Neural crest cell (in vitro differentiated cells): ENCODE data around the gene GPBAR1. TPM values are rescaled to one million over a fixed set of nuclear protein-coding genes. Genes with fewer than 3 reads are reported as not detected.

Experiments
- DNase-seq: peaks from one replicate; pipeline ENCODE4 v3.0.0; 2021; ENCODE audit warnings: low read depth, mixed read lengths, low spot score
- H3K27ac Mint-ChIP-seq: one replicate; pipeline ENCODE4 v1.8.0; 2021; ENCODE audit warnings: mild to moderate bottlenecking, mixed read lengths; ENCODE audit not compliant: unreplicated experiment
- H3K27me3 Mint-ChIP-seq: 2 replicates; pipeline ENCODE4 v1.8.0; 2021; ENCODE audit warnings: low read depth, mild to moderate bottlenecking, mixed read lengths
- H3K36me3 Mint-ChIP-seq: 2 replicates; pipeline ENCODE4 v1.8.0; 2021; ENCODE audit warnings: low read depth, mild to moderate bottlenecking, mixed read lengths
- H3K4me1 Mint-ChIP-seq: 2 replicates; pipeline ENCODE4 v1.8.0; 2021; ENCODE audit warnings: mixed read lengths
- H3K4me3 Mint-ChIP-seq: one replicate; pipeline ENCODE4 v1.8.0; 2021; ENCODE audit warnings: mild to moderate bottlenecking, mixed read lengths
- H3K9me3 Mint-ChIP-seq: 2 replicates; pipeline ENCODE4 v1.8.0; 2021; ENCODE audit warnings: mixed read lengths
- total RNA-seq: library from RNA; stranded (reverse); gene quantifications from 2 replicates; pipeline ENCODE4 v1.2.1, GENCODE V29; 2021
- TF ChIP-seq, protein P1 (sequence below): fragments of 200-600 bp; sonication (generic); conservative IDR thresholded peaks from 2 replicates; pipeline ENCODE4 v1.5.0; 2021; ENCODE audit warnings: antibody characterized with exemption, mild to moderate bottlenecking

Gene GPBAR1
- total RNA-seq, 1 donor from 2014 or later = 0.14 TPM

DNA sequence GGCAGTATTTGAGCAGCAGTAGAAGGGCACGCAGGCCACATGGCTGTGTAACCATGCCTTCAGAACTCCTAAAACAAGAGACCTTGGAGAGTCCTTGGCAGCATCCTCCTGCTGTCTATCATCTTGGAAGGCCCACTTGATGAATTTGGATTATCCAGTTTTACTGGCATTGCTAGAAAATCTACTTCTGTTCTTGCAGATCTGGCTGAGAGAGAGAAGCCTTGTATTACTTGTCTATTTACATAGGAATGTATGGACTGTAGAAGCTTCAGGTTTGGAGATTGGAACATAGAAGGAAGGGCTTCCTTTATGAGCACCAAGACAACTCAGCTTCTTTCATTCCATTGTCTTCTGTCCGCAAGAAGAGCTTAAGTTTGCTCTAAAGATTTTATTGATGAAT is 16.1 kb upstream of the GPBAR1 start:
- Mint-ChIP-seq H3K4me1 (no peaks in the 10 kb centered on the region), H3K9me3 (no peaks in the 10 kb centered on the region), H3K27ac (no peak overlapping the region), H3K27me3 (no peaks in the 10 kb centered on the region), H3K4me3 (no peak overlapping the region), H3K36me3 (peaks cover 7% of the 10 kb centered on the region)
- no peak for DNase-seq
- TF ChIP-seq, protein P1, sequence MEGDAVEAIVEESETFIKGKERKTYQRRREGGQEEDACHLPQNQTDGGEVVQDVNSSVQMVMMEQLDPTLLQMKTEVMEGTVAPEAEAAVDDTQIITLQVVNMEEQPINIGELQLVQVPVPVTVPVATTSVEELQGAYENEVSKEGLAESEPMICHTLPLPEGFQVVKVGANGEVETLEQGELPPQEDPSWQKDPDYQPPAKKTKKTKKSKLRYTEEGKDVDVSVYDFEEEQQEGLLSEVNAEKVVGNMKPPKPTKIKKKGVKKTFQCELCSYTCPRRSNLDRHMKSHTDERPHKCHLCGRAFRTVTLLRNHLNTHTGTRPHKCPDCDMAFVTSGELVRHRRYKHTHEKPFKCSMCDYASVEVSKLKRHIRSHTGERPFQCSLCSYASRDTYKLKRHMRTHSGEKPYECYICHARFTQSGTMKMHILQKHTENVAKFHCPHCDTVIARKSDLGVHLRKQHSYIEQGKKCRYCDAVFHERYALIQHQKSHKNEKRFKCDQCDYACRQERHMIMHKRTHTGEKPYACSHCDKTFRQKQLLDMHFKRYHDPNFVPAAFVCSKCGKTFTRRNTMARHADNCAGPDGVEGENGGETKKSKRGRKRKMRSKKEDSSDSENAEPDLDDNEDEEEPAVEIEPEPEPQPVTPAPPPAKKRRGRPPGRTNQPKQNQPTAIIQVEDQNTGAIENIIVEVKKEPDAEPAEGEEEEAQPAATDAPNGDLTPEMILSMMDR = no peak

DNA sequence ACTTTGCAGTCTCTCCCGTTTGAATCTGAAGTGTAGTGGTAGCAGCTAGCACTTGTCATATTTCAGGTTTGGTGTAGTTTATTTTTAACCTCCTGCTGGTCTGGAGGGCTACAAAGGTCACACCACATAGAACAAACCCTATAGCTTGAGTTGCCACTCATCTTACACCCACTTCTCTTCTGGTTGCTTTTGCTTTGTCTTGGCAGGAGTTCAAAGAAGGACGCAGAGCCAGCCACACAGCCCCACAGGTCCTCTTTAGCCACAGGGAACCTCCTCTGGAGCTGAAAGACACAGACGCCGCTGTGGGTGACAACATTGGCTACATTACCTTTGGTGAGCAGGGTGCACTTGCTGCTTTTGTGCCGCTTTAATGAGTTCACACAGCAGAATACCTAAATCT is 15.6 kb upstream of the GPBAR1 start:
- Mint-ChIP-seq H3K4me1 (no peaks in the 10 kb centered on the region), H3K27ac (no peak overlapping the region), H3K27me3 (no peaks in the 10 kb centered on the region), H3K4me3 (no peak overlapping the region), H3K9me3 (no peaks in the 10 kb centered on the region), H3K36me3 (peaks cover 8% of the 10 kb centered on the region)
- no peak for DNase-seq
- TF ChIP-seq, protein P1 = no peak

- Mint-ChIP-seq H3K36me3 (peaks cover 8% of the 10 kb centered on the region), H3K4me3 (no peak overlapping the region), H3K4me1 (no peaks in the 10 kb centered on the region), H3K9me3 (no peaks in the 10 kb centered on the region), H3K27ac (no peak overlapping the region), H3K27me3 (no peaks in the 10 kb centered on the region)
- TF ChIP-seq, protein P1 = no peak
- DNase-seq = no peak
These were observed 11.1 kb upstream of the GPBAR1 start for GRCh38 chr2:218249691-218250090.

GRCh38 chr2:218252509-218253231 is 8.1 kb upstream of the GPBAR1 start:
- TF ChIP-seq, protein P1 = no peak
- H3K4me3 Mint-ChIP-seq = no peak overlapping the region
- H3K27ac Mint-ChIP-seq = no peak overlapping the region
- no peak for DNase-seq
- no peaks in the 10 kb centered on the region for H3K9me3 Mint-ChIP-seq
- no peaks in the 10 kb centered on the region for H3K4me1 Mint-ChIP-seq
- H3K36me3 Mint-ChIP-seq = peaks cover 12% of the 10 kb centered on the region
- H3K27me3 Mint-ChIP-seq = no peaks in the 10 kb centered on the region

- H3K36me3 Mint-ChIP-seq = peaks cover 12% of the 10 kb centered on the region
- H3K27ac Mint-ChIP-seq = no peak overlapping the region
- no peak overlapping the region for H3K4me3 Mint-ChIP-seq
- H3K4me1 Mint-ChIP-seq = no peaks in the 10 kb centered on the region
- H3K27me3 Mint-ChIP-seq = no peaks in the 10 kb centered on the region
- DNase-seq = no peak
- TF ChIP-seq, protein P1 = no peak
- no peaks in the 10 kb centered on the region for H3K9me3 Mint-ChIP-seq
These were observed 7.6 kb upstream of the GPBAR1 start for GRCh38 chr2:218253232-218253625.
